Measurements from ENCODE around the gene C11orf68.
"Not testable (repeated sequence)": the region's sequence is repeated elsewhere in the genome, so short reads cannot be mapped to it uniquely, and the experiment has no call there.

Gene C11orf68

GRCh38 chr11:65918211-65919140 lies at the start of gene C11orf68:
Gene C11orf68 (minus strand): TSS chr11:65919062. CDS start chr11:65919031, 31 bp downstream.
- no peak for DNase-seq

GRCh38 chr11:65967329-65967934 lies 48.6 kb upstream of the C11orf68 start:
- no peak for DNase-seq

GRCh38 chr11:65965986-65966762 lies 47.3 kb upstream of the C11orf68 start:
- no peak for DNase-seq

- no peak for DNase-seq
Measured at GRCh38 chr11:65964906-65965305, 46.0 kb upstream of the C11orf68 start.

- peak; percentile 49 to 66 for DNase-seq
Measured at GRCh38 chr11:65962141-65962564, 43.3 kb upstream of the C11orf68 start.

GRCh38 chr11:65961267-65962140 lies 42.6 kb upstream of the C11orf68 start, which contains the start of gene SART1:
Gene SART1 (plus strand): TSS chr11:65961734. CDS start chr11:65961781, 47 bp downstream.
- peak; percentile 98 for DNase-seq

- DNase-seq: no peak
Measured at GRCh38 chr11:65960824-65961266, 42.0 kb upstream of the C11orf68 start.

GRCh38 chr11:65958774-65959420 lies 40.0 kb upstream of the C11orf68 start:
- no peak for DNase-seq

- no peak for DNase-seq
Measured at GRCh38 chr11:65958291-65958690, 39.4 kb upstream of the C11orf68 start.

GRCh38 chr11:65954771-65955170 lies 35.9 kb upstream of the C11orf68 start:
- no peak for DNase-seq

GRCh38 chr11:65953471-65953870 lies 34.6 kb upstream of the C11orf68 start:
- no peak for DNase-seq

GRCh38 chr11:65952052-65952521 lies 33.2 kb upstream of the C11orf68 start:
- no peak for DNase-seq

GRCh38 chr11:65951641-65952040 lies 32.8 kb upstream of the C11orf68 start:
- DNase-seq: not testable (repeated sequence)

GRCh38 chr11:65950711-65951110 lies 31.8 kb upstream of the C11orf68 start:
- DNase-seq: not testable (repeated sequence)

GRCh38 chr11:65947603-65948125 lies 28.8 kb upstream of the C11orf68 start:
- no peak for DNase-seq

GRCh38 chr11:65947133-65947532 lies 28.3 kb upstream of the C11orf68 start:
- no peak for DNase-seq

- no peak for DNase-seq
Measured at GRCh38 chr11:65946655-65947054, 27.8 kb upstream of the C11orf68 start.

GRCh38 chr11:65945941-65946558 lies 27.2 kb upstream of the C11orf68 start:
- DNase-seq: no peak

- DNase-seq: no peak
Measured at GRCh38 chr11:65945430-65945911, 26.6 kb upstream of the C11orf68 start, which contains the start of gene TSGA10IP. Gene TSGA10IP (plus strand): TSS chr11:65945480. CDS start chr11:65945676, 196 bp downstream.

- no peak for DNase-seq
Measured at GRCh38 chr11:65944767-65945166, 25.9 kb upstream of the C11orf68 start.
